GM12878 (cell line): ENCODE results near the gene DOCK2. TPM values are rescaled to one million over a fixed set of nuclear protein-coding genes. Genes with fewer than 3 reads are reported as not detected.

Experiments
- ATAC-seq: fragments of 200-7000 bp; cut with Tn5 transposase; 3 replicates; pipeline ENCODE4 v1.9.1; 2020; ENCODE audit warnings: mild to moderate bottlenecking, moderate library complexity
- BruUV-seq: library from RNA; stranded (reverse); fragments of 400-500 nt; replicated peaks from 2 replicates; lab custom pipeline; 2021; lab: Mats Ljungman, UMichigan
- CTCF ChIA-PET: fragments of 300-600 bp; sonication (Branson Sonifier 250); formaldehyde crosslinking; extraction: SDS; loops from one replicate; lab custom pipeline; 2021; ENCODE audit warnings: inconsistent platforms; lab: Yijun Ruan, JAX
- POLR2A ChIA-PET: fragments of 350-600 bp; formaldehyde crosslinking; extraction: SDS; loops from one replicate; lab custom pipeline; 2021; ENCODE audit warnings: inconsistent platforms; lab: Charles Lee
- RAD21 ChIA-PET: fragments of 300-600 bp; sonication (Branson Sonifier 250); formaldehyde crosslinking; loops from one replicate; lab custom pipeline; 2023; ENCODE audit warnings: antibody characterized with exemption; ENCODE audit not compliant: unreplicated experiment; lab: Charles Lee
- SMC1A ChIA-PET: fragments of 300-600 bp; sonication (Branson Sonifier 250); formaldehyde crosslinking; loops from one replicate; lab custom pipeline; 2023; ENCODE audit not compliant: unreplicated experiment, uncharacterized antibody; lab: Charles Lee
- DNase-seq: peaks from one replicate; pipeline ENCODE4 v3.0.0-alpha.2; 2011; ENCODE audit warnings: low read depth, low spot score
- FAIRE-seq: peaks from 3 replicates; lab custom pipeline; 2011; peaks lifted over from hg19 to GRCh38; lab: Jason Lieb, UNC
- H2AFZ ChIP-seq: 2 replicates; pipeline ENCODE4 v1.6.0; 2011; ENCODE audit warnings: low read depth, low read length, control low read depth; ENCODE audit not compliant: control insufficient read depth
- H3K27ac ChIP-seq: 2 replicates; pipeline ENCODE4 v1.5.1; 2011; ENCODE audit warnings: control low read depth; ENCODE audit not compliant: control insufficient read depth, insufficient read depth
- H3K27me3 ChIP-seq, 2 experiments: replicated peaks in 1 of 2; 2 replicates each; pipeline versions ENCODE4 v1.6.0 to v1.6.1; 2011; ENCODE audit warnings: low read length in 1 of 2; ENCODE audit not compliant: control insufficient read depth in 2 of 2, insufficient read depth in 2 of 2
- H3K36me3 ChIP-seq, 2 experiments: 2 replicates each; pipeline ENCODE4 v1.5.1; 2011; ENCODE audit warnings: low read length in 1 of 2; ENCODE audit not compliant: control insufficient read depth in 2 of 2, insufficient read depth in 2 of 2
- H3K4me1 ChIP-seq: 2 replicates; pipeline ENCODE4 v1.6.1; 2011; ENCODE audit warnings: mild to moderate bottlenecking, low read length, moderate library complexity, mixed read lengths; ENCODE audit not compliant: control insufficient read depth, insufficient read depth
- H3K4me2 ChIP-seq: 2 replicates; pipeline ENCODE4 v1.6.0; 2011; ENCODE audit warnings: control low read depth; ENCODE audit not compliant: control insufficient read depth, insufficient read depth
- H3K4me3 ChIP-seq: fragments of 200-600 bp; sonication (generic); 2 replicates; pipeline ENCODE4 v1.5.1; 2016
- H3K79me2 ChIP-seq: 2 replicates; pipeline ENCODE4 v1.6.0; 2011; ENCODE audit warnings: low read length; ENCODE audit not compliant: control insufficient read depth, insufficient read depth
- H3K9ac ChIP-seq: 2 replicates; pipeline ENCODE4 v1.8.0; 2011; ENCODE audit warnings: low read length, control low read depth, mixed read lengths; ENCODE audit not compliant: control insufficient read depth, insufficient read depth
- H3K9me3 ChIP-seq: replicated peaks from 3 replicates; pipeline ENCODE4 v1.5.1; 2011; ENCODE audit warnings: mild to moderate bottlenecking, low read length; ENCODE audit not compliant: control insufficient read depth, insufficient read depth
- H4K20me1 ChIP-seq: 2 replicates; pipeline ENCODE4 v1.6.0; 2011; ENCODE audit not compliant: control insufficient read depth, insufficient read depth
- CHD2 ChIP-seq: IDR thresholded peaks from 2 replicates; pipeline ENCODE4 v1.6.1; 2011; ENCODE audit warnings: low read depth, low read length, improper control_type of control experiment, borderline replicate concordance
- CUX1 ChIP-seq: IDR thresholded peaks from 2 replicates; pipeline ENCODE4 v1.6.1; 2012; ENCODE audit warnings: improper control_type of control experiment, low read depth, low read length; ENCODE audit not compliant: insufficient replicate concordance
- E2F8 ChIP-seq: fragments of 450-650 bp; IDR thresholded peaks from 2 replicates; pipeline ENCODE4 v1.6.1; 2018; ENCODE audit warnings: mild to moderate bottlenecking, low read depth, moderate library complexity; ENCODE audit not compliant: partially characterized antibody
- FOS ChIP-seq: IDR thresholded peaks from 3 replicates; pipeline ENCODE4 v1.6.1; 2011; ENCODE audit warnings: borderline replicate concordance; ENCODE audit not compliant: insufficient read length; ENCODE audit errors: extremely low read depth
- FOXM1 ChIP-seq: IDR thresholded peaks from 2 replicates; pipeline ENCODE4 v1.6.1; 2012; ENCODE audit warnings: low read depth, mild to moderate bottlenecking, inconsistent platforms, low read length, moderate library complexity
- GATAD2B ChIP-seq: fragments of 450-650 bp; conservative IDR thresholded peaks from 2 replicates; pipeline ENCODE4 v1.6.1; 2017; ENCODE audit warnings: low read depth, mild to moderate bottlenecking, moderate library complexity
- LARP7 ChIP-seq: fragments of 450-650 bp; IDR thresholded peaks from 2 replicates; pipeline ENCODE4 v1.6.1; 2017; ENCODE audit warnings: mild to moderate bottlenecking
- MYB ChIP-seq: fragments of 150-350 bp; IDR thresholded peaks from 2 replicates; pipeline ENCODE4 v1.6.1; 2014; ENCODE audit warnings: mild to moderate bottlenecking, low read depth, low read length, borderline replicate concordance
- MYC ChIP-seq: IDR thresholded peaks from 2 replicates; pipeline ENCODE4 v1.6.1; 2011; ENCODE audit warnings: mild to moderate bottlenecking, low read length, moderate library complexity, inconsistent platforms; ENCODE audit not compliant: insufficient read depth, insufficient replicate concordance, insufficient read length, severe bottlenecking
- NFIC ChIP-seq: IDR thresholded peaks from 2 replicates; pipeline ENCODE4 v1.6.1; 2012; ENCODE audit warnings: low read depth, mild to moderate bottlenecking, inconsistent platforms, low read length, moderate library complexity
- PBX3 ChIP-seq: IDR thresholded peaks from 2 replicates; pipeline ENCODE4 v1.6.1; 2011; ENCODE audit warnings: mild to moderate bottlenecking, low read depth, low read length, moderate library complexity; ENCODE audit not compliant: insufficient replicate concordance
- POLR2A ChIP-seq: IDR thresholded peaks from 2 replicates; pipeline ENCODE4 v1.6.1; 2011; ENCODE audit warnings: low read depth, mild to moderate bottlenecking, low read length
- RUNX3 ChIP-seq: IDR thresholded peaks from 2 replicates; pipeline ENCODE4 v1.6.1; 2012; ENCODE audit warnings: low read length, inconsistent platforms
- STAT3 ChIP-seq: IDR thresholded peaks from 2 replicates; pipeline ENCODE4 v1.6.1; 2011; ENCODE audit warnings: low read depth, low read length, improper control_type of control experiment
- TBL1XR1 ChIP-seq: IDR thresholded peaks from 2 replicates; pipeline ENCODE4 v1.6.1; 2012; ENCODE audit warnings: low read depth, low read length, improper control_type of control experiment
- TCF12 ChIP-seq: IDR thresholded peaks from 2 replicates; pipeline ENCODE4 v1.6.1; 2011; ENCODE audit warnings: low read depth, mild to moderate bottlenecking, low read length
- in situ Hi-C: fragments of 300-500 bp; cut with MboI; formaldehyde crosslinking; loops from 9 replicates; pipeline ENCODE4 v1.14.3; 2018; ENCODE audit warnings: mixed read lengths
- intact Hi-C: fragments of 100-400 bp; cut with micrococcal nuclease; formaldehyde crosslinking; loops from one replicate; pipeline ENCODE4 v1.14.2; 2022; ENCODE audit not compliant: unreplicated experiment
- polyA plus RNA-seq, 11 experiments: library from polyadenylated mRNA; depleted of rRNA in 4 of 11; unstranded in 6 of 11; stranded (reverse) in 5 of 11; fragments of >200 nt; fragmentation: Nextera tagmentation in 4 of 11; fragmentation: Illumina TruSeq in 1 of 11; extraction: Ambion mirVana in 4 of 11; extraction: Trizol in 1 of 11; gene quantifications; 1 replicate in 1 of 11; 2 replicates in 10 of 11; pipeline versions ENCODE4 v1.2.1 to v1.2.3, GENCODE V29; 2011 to 2016; ENCODE audit warnings: inconsistent platforms in 2 of 11, missing spikeins in 2 of 11, low read depth in 1 of 11
- total RNA-seq, 4 experiments: library from RNA; depleted of rRNA in 3 of 4; stranded (reverse); fragments of >200 nt in 3 of 4; fragmentation: Illumina TruSeq in 1 of 4; extraction: Trizol in 1 of 4; gene quantifications; 2 replicates each; pipeline versions ENCODE4 v1.2.1 to v1.2.3, GENCODE V29; 2013 to 2021

The DOCK2 gene
- total and polyA plus RNA-seq, 10 of the 15 experiments (the other 5 are each of a cell fraction or from before 2014, with no cell fraction given) = 34.2 to 192 (median 118) TPM

DNA sequence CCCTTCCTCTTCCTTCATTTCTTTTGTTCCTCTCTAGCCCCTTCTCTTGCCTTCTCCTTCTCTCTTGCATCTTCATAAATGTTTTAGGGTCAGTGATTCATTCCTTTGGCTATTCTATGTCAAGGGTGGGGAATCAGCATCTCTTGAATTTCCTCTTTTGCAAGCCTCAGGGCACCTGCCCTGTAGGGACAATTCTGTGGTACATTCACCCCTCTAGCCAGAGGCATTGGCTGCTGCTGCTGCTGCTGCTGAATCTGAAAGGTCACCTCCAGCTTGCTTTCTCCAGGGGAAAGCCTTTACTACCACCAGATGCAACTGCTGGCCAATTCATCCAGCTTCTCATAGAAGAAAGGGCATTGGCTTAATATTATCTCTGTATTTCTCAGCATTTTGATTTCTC is 255.9 kb downstream of the DOCK2 start:
- ChIA-PET SMC1A (interaction anchor here (0.7 to 1.3 kb wide), 3 partner anchors 9 to 18 kb away, joined by 3 read pairs; no protein-coding TSS in a partner anchor), POLR2A (interaction anchor here (0.7 kb wide), 1 partner anchor 205 kb away, joined by 3 read pairs; no protein-coding TSS in a partner anchor), RAD21 (no interaction called here), CTCF (no interaction called here)
- Histone ChIP-seq H3K9ac (no peak overlapping the region), H3K9me3 (no peaks in the 10 kb centered on the region), H3K79me2 (no peaks in the 10 kb centered on the region), H2AFZ (no peak overlapping the region), H4K20me1 (no peaks in the 10 kb centered on the region; the same call in 1 of the 2 replicates), H3K4me3 (no peak overlapping the region), H3K4me2 (no peak overlapping the region), H3K4me1 (no peaks in the 10 kb centered on the region), H3K27ac (no peak overlapping the region), H3K27me3 (no peaks in the 10 kb centered on the region), H3K36me3 (peaks cover 6 to 9% of the 10 kb centered on the region in 2 experiments)
- intact Hi-C loops (no loop called here), in situ Hi-C loops (no loop called here)
- no peak for TF ChIP-seq TBL1XR1
- no peak for TF ChIP-seq FOS
- no peak for TF ChIP-seq GATAD2B
- no peak for TF ChIP-seq CUX1
- TF ChIP-seq STAT3 = no peak
- no peak for TF ChIP-seq RUNX3
- TF ChIP-seq NFIC = no peak
- TF ChIP-seq MYC = no peak
- no peak for TF ChIP-seq MYB
- TF ChIP-seq E2F8 = no peak
- TF ChIP-seq POLR2A = no peak
- TF ChIP-seq FOXM1 = no peak
- TF ChIP-seq CHD2 = no peak
- TF ChIP-seq TCF12 = no peak
- no peak for TF ChIP-seq LARP7
- TF ChIP-seq PBX3 = no peak
- ATAC-seq (no peak), FAIRE-seq (no peak), DNase-seq (no peak)
- no TSS peak for BruUV-seq
